ENCODE measurements around the gene NDST4.

Gene NDST4

GRCh38 chr4:115110191-115111181 is 2.9 kb downstream of the NDST4 start:
- Mint-ChIP-seq H3K27me3 (no peaks in the 10 kb centered on the region), H3K4me3 (no peak overlapping the region), H3K9me3 (no peaks in the 10 kb centered on the region), H3K36me3 (ENCODE audit: low read depth) (no peaks in the 10 kb centered on the region), H3K27ac (no peak overlapping the region), H3K4me1 (ENCODE audit: low read depth) (no peaks in the 10 kb centered on the region)
- intact Hi-C loops (cut with micrococcal nuclease), result no loop called here

GRCh38 chr4:115108850-115109249 is 4.6 kb downstream of the NDST4 start:
- Mint-ChIP-seq H3K27me3 (no peaks in the 10 kb centered on the region), H3K27ac (no peak overlapping the region), H3K4me3 (no peak overlapping the region), H3K4me1 (ENCODE audit: low read depth) (no peaks in the 10 kb centered on the region), H3K9me3 (no peaks in the 10 kb centered on the region), H3K36me3 (ENCODE audit: low read depth) (no peaks in the 10 kb centered on the region)
- intact Hi-C loops (cut with micrococcal nuclease), result no loop called here

- Mint-ChIP-seq H3K27ac (no peak overlapping the region), H3K9me3 (no peaks in the 10 kb centered on the region), H3K4me3 (no peak overlapping the region), H3K4me1 (ENCODE audit: low read depth) (no peaks in the 10 kb centered on the region), H3K27me3 (no peaks in the 10 kb centered on the region), H3K36me3 (ENCODE audit: low read depth) (no peaks in the 10 kb centered on the region)
- intact Hi-C loops (cut with micrococcal nuclease), result no loop called here
Measured at GRCh38 chr4:115107411-115107810, 6.0 kb downstream of the NDST4 start.

- intact Hi-C loops (cut with micrococcal nuclease), result no loop called here
- no peaks in the 10 kb centered on the region for H3K27me3 Mint-ChIP-seq
- no peaks in the 10 kb centered on the region for H3K4me1 Mint-ChIP-seq (ENCODE audit: low read depth)
- no peak overlapping the region for H3K4me3 Mint-ChIP-seq
- H3K36me3 Mint-ChIP-seq (ENCODE audit: low read depth), result no peaks in the 10 kb centered on the region
- no peaks in the 10 kb centered on the region for H3K9me3 Mint-ChIP-seq
- H3K27ac Mint-ChIP-seq, result no peak overlapping the region
Measured at GRCh38 chr4:115101675-115102074, 11.7 kb downstream of the NDST4 start.

GRCh38 chr4:115090483-115091075 is 22.8 kb downstream of the NDST4 start:
- H3K4me3 Mint-ChIP-seq, result no peak overlapping the region
- H3K27me3 Mint-ChIP-seq, result no peaks in the 10 kb centered on the region
- no peaks in the 10 kb centered on the region for H3K4me1 Mint-ChIP-seq (ENCODE audit: low read depth)
- H3K9me3 Mint-ChIP-seq, result no peaks in the 10 kb centered on the region
- intact Hi-C loops (cut with micrococcal nuclease), result loop anchor here (2.0 to 10.0 kb wide), 2 partner anchors 446 to 764 kb away; no protein-coding TSS in a partner anchor
- no peak overlapping the region for H3K27ac Mint-ChIP-seq
- H3K36me3 Mint-ChIP-seq (ENCODE audit: low read depth), result no peaks in the 10 kb centered on the region

- Mint-ChIP-seq H3K27me3 (no peaks in the 10 kb centered on the region), H3K36me3 (ENCODE audit: low read depth) (no peaks in the 10 kb centered on the region), H3K4me1 (ENCODE audit: low read depth) (no peaks in the 10 kb centered on the region), H3K4me3 (no peak overlapping the region), H3K27ac (no peak overlapping the region), H3K9me3 (no peaks in the 10 kb centered on the region)
- intact Hi-C loops (cut with micrococcal nuclease), result no loop called here
Measured at GRCh38 chr4:115082633-115083032, 30.8 kb downstream of the NDST4 start.

GRCh38 chr4:115076691-115077090 is 36.7 kb downstream of the NDST4 start:
- no peak overlapping the region for H3K27ac Mint-ChIP-seq
- intact Hi-C loops (cut with micrococcal nuclease), result no loop called here
- H3K36me3 Mint-ChIP-seq (ENCODE audit: low read depth), result no peaks in the 10 kb centered on the region
- no peak overlapping the region for H3K4me3 Mint-ChIP-seq
- no peaks in the 10 kb centered on the region for H3K9me3 Mint-ChIP-seq
- H3K27me3 Mint-ChIP-seq, result no peaks in the 10 kb centered on the region
- H3K4me1 Mint-ChIP-seq (ENCODE audit: low read depth), result no peaks in the 10 kb centered on the region

- Mint-ChIP-seq H3K9me3 (no peaks in the 10 kb centered on the region), H3K4me3 (no peak overlapping the region), H3K36me3 (ENCODE audit: low read depth) (no peaks in the 10 kb centered on the region), H3K4me1 (ENCODE audit: low read depth) (no peaks in the 10 kb centered on the region), H3K27me3 (no peaks in the 10 kb centered on the region), H3K27ac (no peak overlapping the region)
- intact Hi-C loops (cut with micrococcal nuclease), result no loop called here
Measured at GRCh38 chr4:115058533-115058932, 54.9 kb downstream of the NDST4 start.

GRCh38 chr4:115054836-115055235 is 58.6 kb downstream of the NDST4 start:
- H3K27me3 Mint-ChIP-seq, result no peaks in the 10 kb centered on the region
- no peaks in the 10 kb centered on the region for H3K4me1 Mint-ChIP-seq (ENCODE audit: low read depth)
- intact Hi-C loops (cut with micrococcal nuclease), result no loop called here
- no peaks in the 10 kb centered on the region for H3K9me3 Mint-ChIP-seq
- H3K27ac Mint-ChIP-seq, result no peak overlapping the region
- H3K36me3 Mint-ChIP-seq (ENCODE audit: low read depth), result no peaks in the 10 kb centered on the region
- no peak overlapping the region for H3K4me3 Mint-ChIP-seq

GRCh38 chr4:115053313-115053712 is 60.1 kb downstream of the NDST4 start:
- no peak overlapping the region for H3K27ac Mint-ChIP-seq
- no peaks in the 10 kb centered on the region for H3K27me3 Mint-ChIP-seq
- no peaks in the 10 kb centered on the region for H3K4me1 Mint-ChIP-seq (ENCODE audit: low read depth)
- no peaks in the 10 kb centered on the region for H3K9me3 Mint-ChIP-seq
- no peaks in the 10 kb centered on the region for H3K36me3 Mint-ChIP-seq (ENCODE audit: low read depth)
- H3K4me3 Mint-ChIP-seq, result no peak overlapping the region
- intact Hi-C loops (cut with micrococcal nuclease), result no loop called here

- no peak overlapping the region for H3K27ac Mint-ChIP-seq
- H3K4me3 Mint-ChIP-seq, result no peak overlapping the region
- intact Hi-C loops (cut with micrococcal nuclease), result no loop called here
- no peaks in the 10 kb centered on the region for H3K9me3 Mint-ChIP-seq
- H3K27me3 Mint-ChIP-seq, result no peaks in the 10 kb centered on the region
- no peaks in the 10 kb centered on the region for H3K4me1 Mint-ChIP-seq (ENCODE audit: low read depth)
- no peaks in the 10 kb centered on the region for H3K36me3 Mint-ChIP-seq (ENCODE audit: low read depth)
Measured at GRCh38 chr4:115042496-115042895, 70.9 kb downstream of the NDST4 start.

- Mint-ChIP-seq H3K4me3 (no peak overlapping the region), H3K27ac (no peak overlapping the region), H3K9me3 (no peaks in the 10 kb centered on the region), H3K36me3 (ENCODE audit: low read depth) (no peaks in the 10 kb centered on the region), H3K4me1 (ENCODE audit: low read depth) (no peaks in the 10 kb centered on the region), H3K27me3 (no peaks in the 10 kb centered on the region)
- intact Hi-C loops (cut with micrococcal nuclease), result no loop called here
Measured at GRCh38 chr4:115030281-115030680, 83.1 kb downstream of the NDST4 start.

GRCh38 chr4:115028682-115029410 is 84.6 kb downstream of the NDST4 start:
- Mint-ChIP-seq H3K27me3 (no peaks in the 10 kb centered on the region), H3K27ac (no peak overlapping the region)

GRCh38 chr4:114999880-115000279 is 113.5 kb downstream of the NDST4 start:
- H3K27me3 Mint-ChIP-seq, result no peaks in the 10 kb centered on the region
- no peaks in the 10 kb centered on the region for H3K4me1 Mint-ChIP-seq (ENCODE audit: low read depth)
- no peaks in the 10 kb centered on the region for H3K36me3 Mint-ChIP-seq (ENCODE audit: low read depth)
- H3K9me3 Mint-ChIP-seq, result no peaks in the 10 kb centered on the region
- no peak overlapping the region for H3K4me3 Mint-ChIP-seq
- intact Hi-C loops (cut with micrococcal nuclease), result no loop called here
- H3K27ac Mint-ChIP-seq, result no peak overlapping the region

More at GRCh38 chr4:115028682-115029410, 84.6 kb downstream of the NDST4 start:
- intact Hi-C loops (cut with micrococcal nuclease), result no loop called here
- no peak overlapping the region for H3K4me3 Mint-ChIP-seq
- H3K4me1 Mint-ChIP-seq (ENCODE audit: low read depth), result no peaks in the 10 kb centered on the region
- no peaks in the 10 kb centered on the region for H3K36me3 Mint-ChIP-seq (ENCODE audit: low read depth)
- H3K9me3 Mint-ChIP-seq, result no peaks in the 10 kb centered on the region
